ENCODE data around the gene P2RY6.

DNA sequence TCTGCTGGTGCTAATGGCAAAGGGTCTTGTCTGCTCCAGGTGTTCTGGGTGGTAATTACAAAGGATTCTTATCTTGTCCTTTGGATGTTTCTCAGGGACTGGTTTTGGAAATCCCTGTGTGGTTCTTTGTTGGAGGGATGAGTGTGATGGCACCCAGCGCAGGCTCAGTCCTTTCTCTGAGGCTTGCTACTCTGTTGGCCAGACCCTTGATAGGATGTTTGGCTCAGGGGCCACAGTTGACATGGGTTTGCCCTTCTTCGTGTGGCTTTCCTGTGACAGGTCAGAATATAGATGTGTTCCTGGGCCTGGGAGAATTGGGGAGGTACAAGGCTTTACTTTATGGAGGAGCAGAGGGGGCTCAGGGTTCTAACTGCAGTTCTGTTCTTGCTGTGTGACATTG, 39.9 kb downstream of the P2RY6 start:
- TF ChIP-seq ZNF384 (IDR thresholded peaks at IDR 0.05) (no peak), NFRKB (IDR thresholded peaks at IDR 0.05) (no peak), ARNT (IDR thresholded peaks at IDR 0.05) (no peak), SP1 (IDR thresholded peaks at IDR 0.05) (no peak), BHLHE40 (IDR thresholded peaks at IDR 0.05; ENCODE audit: borderline replicate concordance) (no peak), FOXM1 (IDR thresholded peaks at IDR 0.05; ENCODE audit: borderline replicate concordance) (no peak), L3MBTL2 (conservative IDR thresholded peaks at IDR 0.05) (no peak)
- TF ChIP-seq, protein P1, sequence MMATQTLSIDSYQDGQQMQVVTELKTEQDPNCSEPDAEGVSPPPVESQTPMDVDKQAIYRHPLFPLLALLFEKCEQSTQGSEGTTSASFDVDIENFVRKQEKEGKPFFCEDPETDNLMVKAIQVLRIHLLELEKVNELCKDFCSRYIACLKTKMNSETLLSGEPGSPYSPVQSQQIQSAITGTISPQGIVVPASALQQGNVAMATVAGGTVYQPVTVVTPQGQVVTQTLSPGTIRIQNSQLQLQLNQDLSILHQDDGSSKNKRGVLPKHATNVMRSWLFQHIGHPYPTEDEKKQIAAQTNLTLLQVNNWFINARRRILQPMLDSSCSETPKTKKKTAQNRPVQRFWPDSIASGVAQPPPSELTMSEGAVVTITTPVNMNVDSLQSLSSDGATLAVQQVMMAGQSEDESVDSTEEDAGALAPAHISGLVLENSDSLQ (IDR thresholded peaks at IDR 0.05): no peak

Measured in HEK293T (cell line).